Testis (tissue), 2 donors: ENCODE results near the gene SEC14L5.
A peak's percentile ranks its signal among the peaks of the same experiment; 100 is the strongest.

Experiments
- CTCF ChIP-seq, 3 experiments: fragments of 450-650 bp in 2 of 3; fragments of 200-600 bp in 1 of 3; sonication (generic) in 1 of 3; IDR thresholded peaks; one replicate each; pipeline ENCODE4 v1.5.1; 2016 to 2019; ENCODE audit warnings: antibody characterized with exemption in 3 of 3, mild to moderate bottlenecking in 2 of 3, moderate library complexity in 1 of 3
- POLR2A ChIP-seq: fragments of 450-650 bp; IDR thresholded peaks from one replicate; pipeline ENCODE4 v1.6.1; 2017; ENCODE audit warnings: antibody characterized with exemption, mild to moderate bottlenecking, moderate library complexity

DNA sequence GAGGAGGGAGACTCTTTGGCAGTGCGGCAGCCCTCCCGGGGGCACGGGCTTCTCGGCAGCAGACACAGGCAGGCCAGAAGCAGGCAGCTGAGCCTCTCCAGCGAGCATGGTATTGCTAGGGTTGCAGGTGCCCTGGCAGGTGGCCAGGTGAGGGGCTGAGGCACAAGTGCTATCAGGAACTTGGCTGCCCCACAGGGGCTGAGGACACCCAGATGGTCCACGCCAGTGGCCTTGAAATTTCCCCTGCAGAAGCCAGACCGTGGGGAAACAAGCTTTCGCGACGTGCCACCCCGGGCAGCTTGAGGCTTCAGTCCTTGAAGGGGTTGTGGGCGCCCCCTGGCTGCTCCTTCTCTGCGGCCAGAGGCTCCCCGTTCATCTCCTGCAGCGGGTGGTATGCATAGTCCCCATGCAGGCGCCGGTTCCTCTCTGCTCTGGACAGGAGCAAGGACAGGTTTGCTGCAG, 67.1 kb downstream of the SEC14L5 start:
- TF ChIP-seq CTCF (IDR thresholded peaks at IDR 0.05) (peak in 2 of 3 experiments; percentile 26 to 38), POLR2A (no peak)
